HG03354 (cell line): ENCODE results near the gene IL1B.
"Not testable (repeated sequence)": the region's sequence is repeated elsewhere in the genome, so short reads cannot be mapped to it uniquely, and the experiment has no call there.

Source experiments
- ATAC-seq: cut with Tn5 transposase; IDR thresholded peaks from one replicate; pipeline ENCODE4 v1.9.1; 2021; ENCODE audit warnings: mild to moderate bottlenecking; ENCODE audit not compliant: unreplicated experiment, poor library complexity, severe bottlenecking

IL1B gene

GRCh38 chr2:112859406-112860183, 23.0 kb upstream of the IL1B start:
- ATAC-seq: not testable (repeated sequence)

GRCh38 chr2:112850588-112850987, 14.0 kb upstream of the IL1B start:
- ATAC-seq: no peak

DNA sequence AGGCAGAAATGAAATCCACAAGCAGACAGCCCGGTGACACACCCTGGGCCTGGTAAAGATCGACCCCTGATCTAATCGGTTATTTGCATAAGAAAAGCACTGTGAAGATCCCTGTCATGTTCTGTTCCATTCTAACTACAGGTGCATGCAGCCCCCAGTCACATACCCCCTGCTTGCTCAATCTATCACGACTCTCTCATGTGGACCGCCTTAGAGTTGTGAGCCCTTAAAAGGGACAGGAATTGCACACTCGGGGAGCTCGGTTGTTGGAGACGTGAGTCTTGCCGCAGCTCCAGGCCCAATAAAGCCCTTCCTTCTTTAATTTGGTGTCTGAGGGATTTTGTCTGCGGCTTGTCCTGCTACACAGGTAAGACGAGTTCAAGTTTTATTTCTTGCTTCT, 13.4 kb upstream of the IL1B start:
- no peak for ATAC-seq

- ATAC-seq: no peak
These were observed 12.3 kb upstream of the IL1B start for GRCh38 chr2:112848833-112849232.

- no peak for ATAC-seq
These were observed 9.5 kb upstream of the IL1B start for GRCh38 chr2:112846031-112846430.

DNA sequence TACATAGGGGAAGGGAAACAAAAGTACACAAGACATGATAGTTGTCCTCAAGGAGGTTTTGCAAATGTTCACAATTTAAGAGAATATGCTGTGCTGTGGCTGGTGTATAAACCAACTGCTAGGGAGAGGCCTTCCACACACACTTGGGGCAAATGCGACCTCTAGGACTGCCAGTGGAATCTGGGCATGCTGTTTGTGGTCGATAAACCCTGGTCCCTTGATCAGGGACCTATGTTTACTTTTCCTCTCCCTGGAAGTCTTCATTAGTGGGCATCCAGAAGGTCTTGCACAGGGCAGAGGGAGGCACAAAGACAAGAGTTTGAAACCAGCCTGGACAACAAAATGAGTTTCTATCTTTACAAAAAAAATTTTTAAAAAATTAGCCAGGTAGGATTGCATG, 7.3 kb upstream of the IL1B start:
- no peak for ATAC-seq

DNA sequence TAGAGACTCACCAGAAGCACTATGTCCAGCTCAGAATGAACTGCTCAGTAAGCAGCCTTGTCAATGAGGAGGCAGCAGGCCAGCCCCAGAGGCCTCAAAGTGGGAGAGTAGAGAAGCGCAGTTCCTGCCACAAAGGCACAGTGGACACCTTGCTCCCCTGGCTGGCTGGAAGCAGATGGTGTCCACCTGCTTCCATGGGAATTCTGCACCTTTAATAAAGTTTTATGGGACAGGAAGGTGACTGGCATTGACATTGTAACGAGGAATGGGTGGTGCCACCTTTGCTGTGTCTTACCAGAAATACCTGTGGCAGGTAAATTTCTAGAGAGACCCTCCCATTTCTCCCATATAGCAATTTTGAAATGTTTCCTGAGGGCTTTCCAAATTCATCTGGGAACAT, 6.7 kb upstream of the IL1B start:
- ATAC-seq: no peak

GRCh38 chr2:112841295-112842044, 4.9 kb upstream of the IL1B start:
- ATAC-seq: no peak

GRCh38 chr2:112840068-112840445, 3.5 kb upstream of the IL1B start:
- no peak for ATAC-seq

DNA sequence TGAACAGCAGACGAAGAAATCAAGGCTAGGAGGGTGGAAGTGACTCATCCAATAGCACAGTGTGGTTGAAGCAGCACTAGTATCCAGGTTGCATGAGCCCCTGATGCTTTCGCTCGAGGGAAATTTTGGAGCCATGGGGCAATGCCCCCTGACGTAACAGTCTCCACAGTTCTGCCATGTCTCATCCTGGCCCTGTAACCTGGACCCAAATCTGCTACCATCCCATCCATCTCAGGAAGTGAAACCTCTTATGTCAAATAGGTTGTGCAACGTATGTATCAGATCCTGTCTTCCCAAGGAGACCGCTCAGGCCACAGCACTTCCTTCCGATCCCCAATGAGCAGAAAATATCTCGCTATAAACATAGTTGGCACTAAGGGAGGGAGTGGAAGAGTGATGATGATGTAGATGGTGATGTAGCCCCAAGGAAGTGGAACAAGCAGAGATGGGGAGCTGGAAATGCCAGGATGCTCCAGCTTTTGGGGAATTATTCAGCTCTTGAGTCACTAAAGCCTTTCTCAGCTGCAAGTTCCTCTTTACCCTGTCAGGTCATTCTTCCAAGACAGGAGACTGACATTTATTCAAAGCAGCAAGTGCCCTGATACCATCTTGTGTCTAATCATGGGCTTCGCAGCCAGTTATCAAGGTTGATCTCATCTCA, 3.0 kb upstream of the IL1B start:
- ATAC-seq: no peak

GRCh38 chr2:112836163-112836560, 417 bp downstream of the IL1B start:
- no peak for ATAC-seq

GRCh38 chr2:112835536-112836162, 930 bp downstream of the IL1B start:
- no peak for ATAC-seq

DNA sequence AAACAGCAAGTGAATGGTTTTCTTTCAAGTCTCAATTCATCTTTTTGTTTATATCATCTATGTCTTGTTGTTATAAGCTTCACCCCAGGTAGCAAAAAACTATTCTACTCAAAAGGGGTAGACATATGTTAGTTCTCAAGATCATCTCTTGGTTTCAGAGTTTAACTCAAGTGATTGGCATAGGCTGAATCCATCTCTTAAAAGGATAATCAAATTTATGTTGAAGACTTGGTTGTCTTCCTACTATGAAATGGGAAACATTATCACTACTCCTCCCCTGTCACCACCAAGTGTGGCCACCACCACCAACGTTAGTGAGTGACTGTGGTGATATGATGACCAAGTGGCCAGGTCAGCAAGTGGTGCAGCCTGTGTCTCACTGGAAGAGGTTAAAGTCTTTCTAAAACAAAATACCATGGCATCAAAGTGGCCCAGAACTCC, 1.5 kb downstream of the IL1B start:
- no peak for ATAC-seq

DNA sequence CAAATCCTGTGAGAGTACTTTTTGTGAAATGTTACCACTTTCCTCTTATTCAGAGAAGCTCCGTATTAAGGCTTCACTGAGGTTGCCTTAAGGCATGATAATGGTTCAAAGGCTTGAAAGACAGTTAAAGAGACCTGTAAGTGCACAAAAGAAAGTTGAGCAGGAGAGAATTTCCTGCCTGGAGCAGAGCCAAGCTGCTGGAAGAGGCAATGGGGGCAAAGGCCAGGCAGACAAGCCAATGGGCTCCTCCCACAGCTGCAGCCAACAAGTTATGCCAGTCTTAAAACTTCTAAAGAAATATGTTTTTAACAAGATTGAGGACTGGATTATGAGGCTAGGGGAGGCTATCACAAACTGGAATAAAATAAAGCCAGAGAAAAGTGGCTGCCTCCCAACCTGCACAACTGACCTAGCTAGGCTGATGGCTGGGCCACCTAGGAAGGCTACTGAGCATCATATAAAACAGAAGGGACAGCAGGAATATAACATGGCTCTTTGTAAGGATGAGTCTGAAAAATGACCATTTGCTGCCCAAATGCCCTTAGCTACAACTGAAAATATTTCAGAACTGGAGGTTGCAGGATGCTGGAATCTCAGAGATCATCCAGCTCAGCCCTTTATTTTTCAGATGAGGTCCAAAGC, 2.1 kb downstream of the IL1B start:
- no peak for ATAC-seq

GRCh38 chr2:112833976-112834375, 2.6 kb downstream of the IL1B start:
- ATAC-seq: no peak

DNA sequence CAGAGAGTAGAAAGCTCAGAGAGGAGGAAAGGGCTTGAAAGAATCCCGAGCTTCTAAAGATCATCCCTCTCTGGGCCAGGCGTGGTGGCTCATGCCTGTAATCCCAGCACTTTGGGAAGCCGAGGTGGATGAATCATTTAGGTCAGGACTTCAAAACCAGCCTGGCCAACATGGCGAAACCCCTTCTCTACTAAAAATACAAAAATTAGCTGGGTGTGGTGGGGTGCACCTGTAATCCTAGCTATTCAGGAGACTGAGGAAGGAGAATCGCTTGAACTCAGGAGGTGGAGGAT, 3.0 kb downstream of the IL1B start:
- not testable (repeated sequence) for ATAC-seq

GRCh38 chr2:112832841-112833638, 3.5 kb downstream of the IL1B start:
- no peak for ATAC-seq

DNA sequence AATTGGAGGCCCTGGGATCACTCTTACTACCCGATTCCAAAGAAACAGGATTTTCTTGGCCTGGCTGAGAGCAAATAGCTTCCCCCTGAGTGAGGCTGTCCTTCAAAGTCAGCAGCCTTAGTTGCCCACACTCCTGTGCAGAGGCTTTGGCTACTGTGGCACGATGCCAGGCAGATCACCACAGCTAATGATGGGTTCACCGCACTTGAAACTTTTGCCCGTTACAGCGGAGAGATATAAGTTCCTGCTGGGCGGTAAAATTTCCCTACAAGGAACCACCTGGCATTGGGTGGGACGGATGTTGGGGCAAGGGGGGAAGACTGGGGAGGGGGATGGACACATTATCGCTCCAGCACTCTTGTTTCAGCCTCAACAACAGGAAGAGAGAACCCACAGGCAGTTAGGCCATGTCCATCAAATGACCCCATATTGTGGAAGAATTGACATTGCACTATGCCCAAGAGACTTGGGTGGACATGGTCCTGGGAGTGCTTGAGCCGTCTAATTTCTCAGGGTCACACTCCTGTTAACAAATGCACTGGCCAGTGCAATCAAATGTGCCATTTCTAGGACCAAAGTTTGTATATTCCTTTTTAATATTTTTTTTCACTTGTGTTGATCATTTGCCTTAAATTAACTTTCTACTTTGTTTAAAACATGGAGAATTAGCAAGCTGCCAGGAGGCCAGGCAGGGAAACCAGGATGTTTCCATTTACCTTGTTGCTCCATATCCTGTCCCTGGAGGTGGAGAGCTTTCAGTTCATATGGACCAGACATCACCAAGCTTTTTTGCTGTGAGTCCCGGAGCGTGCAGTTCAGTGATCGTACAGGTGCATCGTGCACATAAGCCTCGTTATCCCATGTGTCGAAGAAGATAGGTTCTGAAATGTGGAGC, 4.4 kb downstream of the IL1B start:
- no peak for ATAC-seq
